Measurements from ENCODE around the gene ATPAF2.

Gene ATPAF2

DNA sequence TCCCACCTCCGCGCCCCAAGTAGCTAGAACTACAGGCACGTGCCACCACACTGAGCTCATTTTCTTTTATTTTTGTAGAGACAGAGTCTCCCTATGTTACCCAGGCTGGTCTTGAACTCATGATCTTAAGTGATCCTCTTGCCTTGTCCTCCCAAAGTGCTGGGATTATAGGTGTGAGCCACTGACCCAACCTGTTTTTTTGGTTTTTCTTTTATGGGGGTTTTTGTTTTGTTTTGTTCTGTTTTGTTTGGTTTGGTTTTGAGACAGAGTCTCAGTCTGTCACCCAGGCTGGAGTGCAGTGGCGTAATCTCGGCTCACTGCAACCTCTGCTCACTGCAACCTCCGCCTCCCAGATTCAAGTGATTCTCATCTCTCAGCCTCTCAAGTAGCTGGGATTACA lies 16.6 kb upstream of the ATPAF2 start:
- TF ChIP-seq, protein P1, sequence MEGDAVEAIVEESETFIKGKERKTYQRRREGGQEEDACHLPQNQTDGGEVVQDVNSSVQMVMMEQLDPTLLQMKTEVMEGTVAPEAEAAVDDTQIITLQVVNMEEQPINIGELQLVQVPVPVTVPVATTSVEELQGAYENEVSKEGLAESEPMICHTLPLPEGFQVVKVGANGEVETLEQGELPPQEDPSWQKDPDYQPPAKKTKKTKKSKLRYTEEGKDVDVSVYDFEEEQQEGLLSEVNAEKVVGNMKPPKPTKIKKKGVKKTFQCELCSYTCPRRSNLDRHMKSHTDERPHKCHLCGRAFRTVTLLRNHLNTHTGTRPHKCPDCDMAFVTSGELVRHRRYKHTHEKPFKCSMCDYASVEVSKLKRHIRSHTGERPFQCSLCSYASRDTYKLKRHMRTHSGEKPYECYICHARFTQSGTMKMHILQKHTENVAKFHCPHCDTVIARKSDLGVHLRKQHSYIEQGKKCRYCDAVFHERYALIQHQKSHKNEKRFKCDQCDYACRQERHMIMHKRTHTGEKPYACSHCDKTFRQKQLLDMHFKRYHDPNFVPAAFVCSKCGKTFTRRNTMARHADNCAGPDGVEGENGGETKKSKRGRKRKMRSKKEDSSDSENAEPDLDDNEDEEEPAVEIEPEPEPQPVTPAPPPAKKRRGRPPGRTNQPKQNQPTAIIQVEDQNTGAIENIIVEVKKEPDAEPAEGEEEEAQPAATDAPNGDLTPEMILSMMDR (IDR thresholded peaks at IDR 0.05) = no peak
- no peak for TF ChIP-seq ZFX (IDR thresholded peaks at IDR 0.05; ENCODE audit: borderline replicate concordance)
- no peak overlapping the region for H3K27ac ChIP-seq

- H3K27ac ChIP-seq = no peak overlapping the region
- TF ChIP-seq ZFX (IDR thresholded peaks at IDR 0.05; ENCODE audit: borderline replicate concordance) = no peak
- TF ChIP-seq, protein P1 (IDR thresholded peaks at IDR 0.05) = no peak
Observed at GRCh38 chr17:18045691-18046350, 6.9 kb upstream of the ATPAF2 start.

DNA sequence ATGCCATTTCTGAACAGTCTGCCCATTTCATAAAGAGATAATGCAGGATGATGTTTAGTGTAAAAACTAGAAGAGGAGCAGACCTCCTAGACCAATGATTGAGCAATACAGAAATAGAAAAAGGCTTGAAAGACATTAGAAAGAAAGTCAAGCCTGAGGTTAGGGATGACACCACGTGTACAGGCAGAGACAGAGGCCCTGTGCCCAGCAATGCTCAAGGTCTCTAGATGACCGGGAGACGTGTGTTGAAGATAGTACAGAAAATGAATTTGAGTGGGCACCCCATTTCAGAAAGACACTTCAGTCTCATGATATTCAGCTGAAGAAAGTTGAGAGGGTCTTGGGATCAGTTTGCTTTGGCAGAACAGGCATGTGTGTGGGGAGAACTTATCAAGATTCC lies 5.6 kb upstream of the ATPAF2 start:
- TF ChIP-seq, protein P1 (IDR thresholded peaks at IDR 0.05) = no peak
- TF ChIP-seq ZFX (IDR thresholded peaks at IDR 0.05; ENCODE audit: borderline replicate concordance) = no peak
- H3K27ac ChIP-seq = no peak overlapping the region

GRCh38 chr17:18043491-18043890 lies 4.5 kb upstream of the ATPAF2 start:
- TF ChIP-seq, protein P1 (IDR thresholded peaks at IDR 0.05) = peak; percentile 37
- TF ChIP-seq ZFX (IDR thresholded peaks at IDR 0.05; ENCODE audit: borderline replicate concordance) = no peak
- no peak overlapping the region for H3K27ac ChIP-seq

DNA sequence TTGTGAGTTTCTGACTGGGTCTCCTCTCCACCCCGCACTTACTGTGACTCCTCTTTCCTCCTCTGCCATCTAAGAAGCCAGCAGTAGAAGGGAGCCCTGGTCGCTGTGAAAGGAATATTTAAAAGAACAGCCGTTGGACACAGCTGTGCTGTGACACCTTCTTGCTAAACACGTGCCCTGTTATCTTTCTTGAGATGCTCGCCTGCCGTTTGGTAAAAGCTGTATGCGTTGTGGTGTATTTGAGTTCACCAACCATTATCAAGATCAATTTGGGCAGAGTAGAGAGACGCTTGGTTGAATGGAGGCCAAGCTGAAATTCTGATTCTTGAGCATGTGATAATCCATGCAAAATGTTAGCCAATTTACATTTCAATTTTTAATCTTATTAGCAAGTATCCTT lies 4.0 kb upstream of the ATPAF2 start:
- TF ChIP-seq ZFX (IDR thresholded peaks at IDR 0.05; ENCODE audit: borderline replicate concordance) = no peak
- TF ChIP-seq, protein P1 (IDR thresholded peaks at IDR 0.05) = no peak
- no peak overlapping the region for H3K27ac ChIP-seq

DNA sequence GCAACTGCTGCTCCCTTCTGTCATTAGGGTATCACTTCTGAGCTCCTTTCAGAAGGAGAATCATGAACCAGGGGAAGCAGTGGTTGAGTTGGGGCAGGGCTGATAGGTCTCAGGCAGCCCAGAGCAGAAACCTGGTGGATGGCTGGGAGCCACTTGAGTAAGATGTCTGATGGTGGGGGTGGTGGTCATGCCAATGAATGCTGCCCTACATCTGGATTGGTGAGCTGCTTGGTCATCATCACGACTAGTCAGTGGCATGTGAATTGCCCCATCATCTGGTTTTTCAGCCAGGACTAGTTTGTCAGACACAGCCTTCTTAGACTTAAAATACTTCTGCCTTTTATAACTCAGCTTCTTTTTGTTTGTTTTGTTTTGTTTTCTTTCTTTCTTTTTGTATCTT lies 2.8 kb upstream of the ATPAF2 start:
- TF ChIP-seq, protein P1 (IDR thresholded peaks at IDR 0.05) = no peak
- H3K27ac ChIP-seq = no peak overlapping the region

- TF ChIP-seq, protein P1 (IDR thresholded peaks at IDR 0.05) = no peak
- TF ChIP-seq ZFX (IDR thresholded peaks at IDR 0.05; ENCODE audit: borderline replicate concordance) = no peak
- peak overlapping the region; percentile 51; the same call in 1 of the 2 replicates for H3K27ac ChIP-seq
Observed at GRCh38 chr17:18040261-18040858, 1.4 kb upstream of the ATPAF2 start.
